Glomerular endothelial cell (primary cell): ENCODE data around the gene BLNK. TPM values are rescaled to one million over a fixed set of nuclear protein-coding genes. Genes with fewer than 3 reads are reported as not detected.

Experiments used
- DNase-seq: peaks from one replicate; pipeline ENCODE4 v3.0.0-alpha.2; 2011; ENCODE audit warnings: low read depth, low spot score; ENCODE audit errors: extremely low read depth
- total RNA-seq: library from RNA; depleted of rRNA; stranded (reverse); fragments of >200 nt; gene quantifications from 2 replicates; pipeline ENCODE4 v1.2.3, GENCODE V29; 2015

Gene BLNK
- total RNA-seq, 1 donor from 2014 or later: not detected

DNA sequence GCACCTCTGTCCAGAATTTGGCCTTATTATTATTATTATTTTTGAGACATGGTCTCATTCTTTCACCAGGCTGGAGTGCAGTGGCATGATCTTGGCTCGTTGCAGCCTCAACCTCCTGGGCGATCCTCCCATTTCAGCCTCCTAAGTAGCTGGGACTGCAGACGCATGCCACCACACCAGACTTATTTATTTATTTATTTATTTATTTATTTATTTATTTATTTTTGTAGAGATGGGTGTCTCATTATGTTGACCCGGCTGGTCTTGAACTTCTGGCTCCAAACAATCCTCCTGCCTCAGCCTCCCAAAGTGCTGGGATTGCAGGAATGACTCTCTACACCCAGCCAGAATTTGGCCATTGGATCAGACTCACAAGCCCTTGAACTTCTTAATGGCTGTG, 6.4 kb downstream of the BLNK start:
- DNase-seq: no peak

- DNase-seq: no peak
Measured at GRCh38 chr10:96263669-96264068, 7.7 kb downstream of the BLNK start.

GRCh38 chr10:96263176-96263575, 8.2 kb downstream of the BLNK start:
- DNase-seq: no peak

- DNase-seq: no peak
Measured at GRCh38 chr10:96261930-96262329, 9.4 kb downstream of the BLNK start.

DNA sequence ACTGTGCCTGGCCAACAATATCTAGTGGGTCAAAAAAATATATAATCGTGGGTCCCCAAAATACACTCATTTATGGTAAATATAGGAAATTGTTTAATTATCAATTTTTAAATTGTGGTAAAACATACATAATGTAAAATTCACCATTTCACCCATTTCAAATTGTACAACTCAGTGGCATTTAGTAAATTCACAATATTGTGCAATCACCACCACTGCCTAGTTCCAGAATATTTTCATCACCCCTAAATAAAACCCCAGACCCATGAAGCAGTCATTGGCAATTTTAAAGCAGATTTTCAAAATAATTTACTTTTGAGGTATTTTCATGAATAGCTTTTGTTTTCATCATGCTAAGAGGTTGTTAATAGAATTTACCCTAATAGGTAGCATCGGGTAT, 10.2 kb downstream of the BLNK start:
- DNase-seq: no peak

GRCh38 chr10:96260014-96260413, 11.4 kb downstream of the BLNK start:
- DNase-seq: no peak

GRCh38 chr10:96259150-96259549, 12.2 kb downstream of the BLNK start:
- DNase-seq: no peak

DNA sequence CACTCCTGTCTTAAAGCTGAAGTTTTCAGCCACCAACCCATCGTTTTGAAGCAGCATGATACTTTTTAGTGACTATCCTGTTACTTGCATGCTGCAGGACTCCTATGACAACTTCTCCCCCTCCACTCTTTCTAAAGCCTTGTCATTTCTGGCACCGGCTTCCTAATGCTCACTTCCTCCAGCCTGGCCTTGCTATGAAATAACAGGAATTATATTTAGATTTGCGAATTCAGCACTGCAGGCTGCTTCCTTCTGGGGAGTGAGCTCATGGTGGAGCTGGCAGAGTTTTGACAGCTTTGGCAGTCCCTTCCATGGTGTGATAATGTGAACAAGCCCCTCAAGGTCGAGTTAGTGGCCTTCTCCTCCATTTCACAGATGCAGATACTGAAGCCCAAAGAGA, 13.4 kb downstream of the BLNK start:
- no peak for DNase-seq

DNA sequence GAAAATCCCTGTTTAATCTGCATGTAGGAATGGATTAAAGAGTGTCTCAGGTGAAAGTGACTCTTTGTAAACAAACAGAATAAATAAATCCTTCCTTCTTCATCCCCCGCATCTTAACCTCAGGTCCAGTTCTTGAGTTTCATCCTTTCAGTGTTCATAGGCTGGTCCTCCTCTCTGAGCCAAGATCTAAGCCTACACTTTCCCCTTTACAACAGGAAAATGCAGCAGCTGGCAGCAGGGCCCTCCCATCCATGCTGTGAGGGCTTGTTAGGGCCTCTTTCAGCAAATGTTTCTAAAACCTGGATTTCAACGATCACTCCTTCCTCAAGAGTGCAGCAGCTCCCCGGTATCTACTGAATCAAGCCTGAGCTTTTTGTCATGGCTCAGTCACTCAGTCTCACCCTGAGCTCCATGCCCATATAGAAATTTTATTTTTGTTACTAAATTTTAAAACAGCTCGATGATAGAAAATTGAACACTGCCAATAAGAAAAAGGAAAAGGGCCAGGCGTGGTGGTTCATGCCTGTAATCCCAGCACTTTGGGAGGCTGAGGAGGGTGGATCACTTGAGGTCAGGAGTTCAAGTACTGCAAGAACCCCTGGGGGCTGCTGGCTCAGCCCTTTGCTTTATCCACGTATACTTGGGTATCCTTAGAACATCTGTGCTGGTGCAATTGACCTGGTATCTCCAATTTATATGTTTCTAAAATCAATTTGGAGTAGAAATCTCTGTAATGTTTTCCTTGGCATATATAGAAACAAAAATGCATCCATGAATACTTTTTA, 15.6 kb downstream of the BLNK start:
- no peak for DNase-seq

DNA sequence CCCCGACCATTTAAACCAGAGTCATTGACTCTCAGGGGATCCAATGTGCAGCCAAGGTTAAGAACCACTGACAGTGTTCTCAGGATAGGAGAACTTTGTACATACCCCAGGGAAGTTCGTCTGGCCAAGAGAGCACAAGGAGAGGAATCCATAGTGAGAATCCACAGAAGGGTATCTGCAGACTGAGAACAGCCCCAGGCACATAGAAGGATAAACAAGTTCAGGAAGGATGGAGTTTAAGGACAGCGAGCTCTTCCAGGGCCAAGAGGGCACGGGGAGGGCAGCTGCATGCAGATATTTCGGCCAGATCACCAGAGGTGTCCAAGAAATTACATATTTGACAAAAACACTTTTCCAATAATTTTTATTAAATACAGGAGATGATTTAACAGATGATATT, 16.4 kb downstream of the BLNK start:
- no peak for DNase-seq

DNA sequence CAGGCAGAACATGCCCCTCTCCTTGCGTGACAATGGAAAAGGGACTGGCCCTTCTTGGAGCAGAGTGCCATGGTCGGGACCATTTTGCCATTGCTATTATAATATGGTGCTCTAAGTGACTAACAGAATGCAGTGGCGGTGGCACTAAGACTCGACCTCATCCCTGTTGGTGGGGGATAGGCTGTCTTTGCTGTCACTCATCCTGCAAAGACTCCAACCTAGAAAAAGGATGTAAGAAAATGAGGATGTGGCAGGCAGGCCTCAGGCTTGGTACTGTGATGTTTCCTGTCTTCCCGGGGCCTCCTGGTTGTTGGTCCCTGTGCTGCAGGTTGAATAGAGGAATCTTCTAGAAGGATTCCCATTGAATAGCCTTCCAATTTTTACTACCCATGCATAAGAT, 18.6 kb downstream of the BLNK start:
- no peak for DNase-seq

DNA sequence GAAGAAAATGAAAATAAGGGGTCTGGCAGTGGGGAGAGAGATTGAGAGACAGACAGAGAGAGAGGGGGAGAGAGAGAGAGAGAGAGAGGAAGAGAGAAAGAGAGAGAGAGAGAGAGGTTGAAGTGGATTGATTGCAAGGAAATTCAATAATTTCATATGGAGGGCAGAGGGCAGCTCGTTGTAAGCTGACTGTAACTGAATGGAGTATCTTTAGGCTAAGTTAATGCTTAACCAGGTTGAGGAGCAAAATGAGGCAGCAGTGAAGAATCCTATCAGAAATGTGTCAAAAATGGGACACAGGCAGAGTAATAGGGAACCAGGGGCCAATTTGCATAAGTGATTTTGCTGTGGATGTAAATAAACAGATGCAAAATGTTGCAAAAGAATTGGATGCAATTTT, 21.0 kb downstream of the BLNK start:
- DNase-seq: no peak

GRCh38 chr10:96249264-96249663, 22.1 kb downstream of the BLNK start:
- no peak for DNase-seq

- DNase-seq: no peak
Measured at GRCh38 chr10:96244354-96244753, 27.0 kb downstream of the BLNK start.

DNA sequence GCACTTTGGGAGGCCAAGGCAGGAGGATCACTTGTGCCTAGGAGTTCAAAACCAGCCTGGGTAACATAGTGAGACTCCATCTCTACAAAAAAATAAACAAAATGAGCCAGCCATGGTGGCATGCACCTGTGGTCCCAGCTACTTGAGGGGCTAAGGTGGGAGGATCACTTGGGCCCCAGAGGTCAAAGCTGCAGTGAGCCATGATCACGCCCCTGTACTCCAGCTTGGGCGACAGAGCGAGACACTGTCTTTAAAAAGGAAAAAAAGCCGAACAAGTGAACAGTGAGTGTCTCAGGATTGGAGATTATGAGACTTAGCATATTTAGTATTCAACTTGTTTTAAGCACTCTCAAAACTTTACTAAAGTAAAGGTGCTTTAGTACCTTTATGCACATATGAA, 28.1 kb downstream of the BLNK start:
- no peak for DNase-seq

- no peak for DNase-seq
Measured at GRCh38 chr10:96242822-96243221, 28.5 kb downstream of the BLNK start.

DNA sequence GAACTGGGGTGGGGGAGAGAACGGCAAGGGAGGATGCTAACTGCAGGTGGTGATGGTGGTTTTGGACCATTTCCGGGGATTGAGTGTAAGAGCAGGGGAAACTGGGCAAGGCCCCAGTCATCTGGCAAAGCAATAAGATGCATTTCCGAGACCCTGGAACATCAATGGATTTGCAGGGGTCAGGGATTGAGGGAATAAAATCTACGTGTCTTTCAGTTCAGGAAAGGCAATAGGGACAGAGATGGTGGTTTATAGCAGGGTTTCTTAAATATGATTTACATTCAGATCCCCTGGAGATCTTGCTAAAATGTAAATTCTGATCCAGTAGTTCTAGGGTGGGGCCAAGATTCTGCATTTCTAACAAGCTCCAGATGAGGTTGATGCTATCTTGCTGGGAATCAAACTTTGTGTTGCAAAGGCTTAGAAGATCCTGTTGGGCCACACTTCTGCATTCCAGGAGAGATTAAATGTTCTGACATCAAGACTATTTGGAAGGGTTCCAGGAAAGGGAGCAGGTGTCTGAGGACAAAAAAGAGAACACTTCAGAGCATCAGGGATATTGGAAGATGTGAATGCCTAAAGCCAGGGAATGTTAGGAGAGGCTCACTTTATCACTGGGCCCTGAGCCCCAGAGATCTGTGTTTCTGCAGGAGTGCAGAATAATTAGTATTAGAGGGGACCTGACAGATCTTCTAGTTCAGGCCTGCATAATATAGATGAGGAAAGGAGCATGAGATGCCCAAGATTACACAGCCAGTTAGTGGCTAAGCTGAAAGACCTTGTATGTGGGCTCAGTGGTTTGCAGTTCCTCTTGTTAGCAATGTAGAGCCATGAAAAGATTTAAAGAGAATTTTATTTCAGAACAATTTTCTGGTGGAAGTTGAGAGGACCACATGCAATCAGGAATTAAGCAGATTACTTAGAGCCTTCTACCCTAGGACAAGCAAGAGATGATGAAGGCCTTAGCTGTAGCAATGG, 32.4 kb downstream of the BLNK start:
- DNase-seq: no peak

DNA sequence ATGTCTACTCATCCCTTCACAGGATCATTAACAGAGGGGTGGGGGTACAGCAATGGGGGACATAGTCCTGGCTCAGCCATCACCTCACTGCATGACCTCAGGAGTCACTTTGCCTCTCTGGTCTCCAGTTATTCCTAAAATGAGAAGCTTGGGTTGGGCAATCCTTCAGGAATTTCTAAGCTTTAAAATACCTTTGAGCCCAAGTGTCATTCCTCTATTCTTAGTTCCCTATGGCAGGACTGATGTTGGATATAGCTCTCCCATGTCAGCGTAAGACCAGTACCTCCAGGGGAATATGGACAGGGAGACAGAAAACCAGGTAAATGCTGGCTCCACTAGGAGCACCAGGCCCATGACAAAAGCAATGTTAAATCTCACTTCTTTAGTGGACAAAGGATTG, 34.5 kb downstream of the BLNK start:
- DNase-seq: no peak

GRCh38 chr10:96236090-96236478, 35.3 kb downstream of the BLNK start:
- no peak for DNase-seq

- DNase-seq: no peak
Measured at GRCh38 chr10:96235326-96236089, 35.9 kb downstream of the BLNK start.

GRCh38 chr10:96233959-96234358, 37.4 kb downstream of the BLNK start:
- no peak for DNase-seq
